SKM-1 (cell line): Measurements from ENCODE around the gene CACNG8.
"Not testable (repeated sequence)": the region's sequence is repeated elsewhere in the genome, so short reads cannot be mapped to it uniquely, and the experiment has no call there.

Experiments used
- DNase-seq: peaks from one replicate; lab custom pipeline; 2025; ENCODE audit not compliant: unreplicated experiment; lab: John Stamatoyannopoulos, UW

Gene CACNG8

DNA sequence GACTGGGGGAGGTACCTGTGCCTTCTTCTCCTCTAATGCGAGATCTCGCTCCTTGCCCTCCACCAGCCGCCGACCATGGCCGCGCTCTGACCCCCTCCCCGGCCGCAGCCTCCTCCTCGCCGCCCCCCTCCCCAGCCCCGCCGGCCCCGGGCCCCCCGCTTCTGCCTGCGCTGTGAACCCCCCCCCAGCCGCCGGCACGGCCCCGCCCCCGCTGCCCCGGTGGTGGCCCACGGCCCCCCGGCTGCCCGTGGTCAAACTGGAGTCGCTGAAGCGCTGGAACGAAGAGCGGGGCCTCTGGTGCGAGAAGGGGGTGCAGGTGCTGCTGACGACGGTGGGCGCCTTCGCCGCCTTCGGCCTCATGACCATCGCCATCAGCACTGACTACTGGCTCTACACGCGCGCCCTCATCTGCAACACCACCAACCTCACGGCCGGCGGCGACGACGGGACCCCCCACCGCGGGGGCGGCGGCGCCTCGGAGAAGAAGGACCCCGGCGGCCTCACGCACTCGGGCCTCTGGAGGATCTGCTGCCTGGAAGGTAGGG lies at the start of gene CACNG8:
Gene CACNG8, plus strand, starts transcription at position 51 of the 545 bp plus-strand sequence.
- no peak for DNase-seq

DNA sequence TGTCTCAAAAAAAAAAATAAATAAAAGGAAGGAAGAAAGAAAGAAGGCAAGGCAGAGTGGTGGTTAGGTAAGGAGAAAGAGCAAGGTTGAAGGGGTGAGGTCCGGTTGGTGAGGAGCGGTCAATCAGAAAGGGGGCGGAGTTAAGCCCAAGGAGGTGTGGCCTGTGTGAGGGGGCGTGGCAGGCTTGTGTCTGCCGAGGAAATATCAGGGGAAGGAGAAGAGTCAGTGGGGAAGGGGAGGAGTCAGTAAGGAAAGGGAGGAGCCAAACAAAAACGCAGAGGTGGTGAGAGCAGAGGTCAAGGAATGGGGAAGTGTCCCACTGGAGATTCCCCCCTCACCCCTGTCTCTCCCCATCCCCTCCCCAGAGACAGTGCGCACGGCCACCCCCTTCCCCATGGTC lies 47.7 kb upstream of the CACNG8 start:
- no peak for DNase-seq

GRCh38 chr19:53916004-53916403 lies 46.7 kb upstream of the CACNG8 start:
- DNase-seq = no peak

GRCh38 chr19:53917356-53917755 lies 45.4 kb upstream of the CACNG8 start:
- no peak for DNase-seq

DNA sequence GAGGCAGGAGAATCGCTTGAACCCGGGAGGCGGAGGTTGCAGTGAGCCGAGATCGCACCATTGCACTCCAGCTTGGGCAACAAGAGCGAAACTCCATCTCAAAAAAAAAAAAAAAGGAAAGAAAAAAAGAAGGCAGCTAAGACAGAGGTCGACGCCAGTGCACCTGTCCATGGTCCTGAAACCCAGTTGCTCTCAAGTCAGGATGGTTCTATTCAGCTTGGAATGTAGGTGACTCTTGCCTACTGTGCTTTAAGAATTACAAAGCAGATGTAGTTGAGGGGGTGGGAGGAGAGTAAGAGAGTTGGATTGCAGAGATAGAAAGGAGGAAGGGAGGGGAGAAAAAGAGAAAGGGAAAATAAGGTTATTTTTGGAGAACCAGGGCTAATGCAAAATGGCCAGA lies 35.0 kb upstream of the CACNG8 start:
- DNase-seq = no peak

DNA sequence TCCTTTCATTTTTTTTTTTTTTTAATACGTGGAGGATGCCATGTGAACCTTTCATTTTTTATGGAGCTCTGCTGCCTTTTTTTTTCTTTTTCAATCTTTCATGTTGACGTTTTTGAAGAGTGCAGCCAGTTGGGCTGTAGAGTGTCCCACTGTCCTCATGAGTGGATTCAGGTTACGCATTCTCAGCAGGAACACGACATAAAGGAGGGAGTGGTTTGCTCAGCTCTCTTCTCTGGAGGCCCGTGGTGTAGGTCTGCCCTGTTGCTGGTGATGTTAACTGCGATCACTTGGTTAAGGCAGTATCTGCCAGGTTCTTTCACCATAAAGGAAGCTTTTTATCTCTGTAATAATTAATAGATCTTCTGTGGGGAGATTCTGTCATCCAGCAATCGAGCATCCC lies 26.7 kb upstream of the CACNG8 start:
- no peak for DNase-seq

GRCh38 chr19:53942001-53942786 lies 20.5 kb upstream of the CACNG8 start:
- no peak for DNase-seq

GRCh38 chr19:53944416-53944815 lies 18.3 kb upstream of the CACNG8 start:
- DNase-seq = no peak

DNA sequence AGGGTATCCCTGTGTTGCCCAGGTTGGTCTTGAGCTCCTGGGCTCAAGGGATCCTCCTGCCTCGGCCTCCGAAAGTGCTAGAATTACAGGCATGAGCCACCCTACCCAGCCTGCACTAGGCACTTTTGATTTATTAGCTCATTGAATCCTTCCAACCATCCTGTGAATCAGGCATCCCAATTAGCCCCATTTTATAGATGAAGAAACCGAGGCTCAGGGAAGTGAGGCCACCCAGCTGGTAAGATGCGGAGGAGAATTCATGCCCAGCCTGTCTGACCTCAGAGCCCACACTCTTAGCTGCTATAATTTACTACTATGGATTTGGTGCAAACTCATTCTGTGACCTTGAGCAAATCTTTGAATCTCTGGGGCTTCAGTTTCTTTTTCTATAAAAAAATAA lies 17.8 kb upstream of the CACNG8 start:
- no peak for DNase-seq

DNA sequence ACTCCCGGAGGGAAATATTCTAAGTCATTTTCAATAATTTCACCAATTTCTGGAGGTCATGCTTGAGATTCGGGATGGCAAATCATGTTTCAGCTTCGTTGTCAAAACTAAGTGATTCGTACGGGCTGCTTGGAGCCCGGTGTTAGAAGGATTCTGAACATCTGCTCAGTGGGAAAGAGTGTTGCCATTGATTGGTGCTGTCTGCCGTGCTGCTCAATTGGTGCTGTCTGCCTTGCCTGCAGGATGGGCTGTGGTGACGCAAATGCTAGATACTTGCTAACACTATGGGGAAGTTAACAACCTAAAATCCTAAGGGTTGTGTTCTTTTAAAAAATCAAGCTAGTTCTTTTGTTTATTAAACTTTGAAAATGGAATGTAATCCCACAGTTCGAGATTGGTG lies 17.3 kb upstream of the CACNG8 start:
- no peak for DNase-seq

- no peak for DNase-seq
These were observed 16.7 kb upstream of the CACNG8 start for GRCh38 chr19:53945998-53946397.

GRCh38 chr19:53947624-53948023 lies 15.1 kb upstream of the CACNG8 start:
- DNase-seq = no peak

GRCh38 chr19:53948611-53949010 lies 14.1 kb upstream of the CACNG8 start:
- DNase-seq = not testable (repeated sequence)

GRCh38 chr19:53951436-53951835 lies 11.3 kb upstream of the CACNG8 start:
- no peak for DNase-seq

- DNase-seq = no peak
These were observed 10.8 kb upstream of the CACNG8 start for GRCh38 chr19:53951947-53952346.

GRCh38 chr19:53953383-53953782 lies 9.4 kb upstream of the CACNG8 start:
- no peak for DNase-seq

DNA sequence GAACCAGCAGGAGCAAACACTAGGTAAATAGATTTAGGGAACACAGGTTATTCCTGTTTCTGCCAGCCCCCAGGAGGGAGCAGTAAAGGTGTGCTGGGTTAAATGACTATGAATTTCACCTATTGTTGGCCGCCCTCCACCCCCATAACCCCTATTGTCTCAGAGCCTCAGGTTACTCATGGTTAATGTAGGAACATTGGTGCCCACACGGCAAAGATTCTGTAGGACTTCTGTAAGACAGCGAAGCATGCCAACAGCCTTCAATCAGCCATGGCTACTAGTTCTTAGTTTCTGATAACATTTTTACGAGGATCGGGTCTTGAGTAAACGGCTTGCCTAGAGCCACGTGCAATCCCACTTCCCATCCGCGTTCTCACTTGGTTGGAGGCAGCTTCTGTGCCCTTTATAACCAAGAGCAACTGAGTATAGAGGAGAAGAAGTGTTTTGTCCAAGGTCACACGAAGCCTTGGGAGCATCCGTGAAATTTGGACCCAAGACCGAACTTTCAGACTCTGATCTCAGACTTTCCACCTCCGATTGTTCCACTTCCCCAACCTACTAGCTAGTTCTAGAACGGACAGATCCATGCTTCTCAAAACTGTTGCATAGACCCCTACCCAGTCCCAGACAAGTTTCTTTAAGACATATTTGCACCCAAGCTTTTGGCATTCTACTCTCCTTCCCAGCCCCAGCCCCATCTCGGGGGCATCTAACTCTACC lies 5.1 kb upstream of the CACNG8 start:
- no peak for DNase-seq

DNA sequence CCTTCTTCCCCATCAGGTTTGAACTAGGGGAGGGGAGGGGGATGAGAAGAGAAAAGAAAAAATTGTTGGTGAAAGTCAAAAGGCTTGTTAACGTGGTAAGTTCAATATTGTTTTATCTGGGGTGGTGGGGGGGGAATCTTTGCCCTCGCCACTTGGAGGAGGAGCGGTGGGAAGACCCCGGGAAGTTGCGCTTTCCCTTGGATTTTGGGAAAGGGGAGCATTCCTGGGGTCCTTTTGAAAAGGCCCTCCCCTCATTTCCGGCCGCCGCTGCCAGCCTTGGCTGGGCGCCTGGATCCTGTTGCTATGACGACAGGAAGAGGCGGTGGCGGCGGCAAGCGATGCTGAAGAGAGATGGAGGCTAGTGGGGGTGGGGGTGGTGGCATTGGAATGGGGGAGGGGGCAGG lies 4.6 kb upstream of the CACNG8 start:
- no peak for DNase-seq

- DNase-seq = no peak
These were observed 3.6 kb upstream of the CACNG8 start for GRCh38 chr19:53958823-53959757.

DNA sequence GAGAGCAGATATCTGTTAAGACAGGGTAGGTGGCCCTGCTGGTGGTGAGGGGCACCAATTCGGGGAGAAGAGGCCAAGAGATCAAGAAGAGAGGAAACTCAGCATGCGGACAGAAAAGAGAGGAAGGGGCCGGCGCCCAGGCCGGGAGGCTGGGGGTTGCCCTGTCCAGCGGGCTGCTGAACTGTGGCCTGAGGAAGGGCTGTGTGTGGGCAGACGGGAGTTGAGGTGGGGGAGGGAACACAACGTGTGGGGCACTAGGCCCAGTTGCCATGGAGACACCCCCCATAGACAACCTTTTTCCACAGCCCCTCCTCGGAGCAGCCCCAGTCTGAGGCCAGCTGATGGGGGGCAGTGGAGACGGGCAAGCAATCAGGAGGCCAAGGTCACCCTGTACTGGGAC lies 2.5 kb upstream of the CACNG8 start:
- no peak for DNase-seq

- DNase-seq = no peak
These were observed 1.9 kb upstream of the CACNG8 start for GRCh38 chr19:53960886-53961285.
